NCI-H128 (cell line): ENCODE data around the gene BCAS3.
A peak's percentile ranks its signal among the peaks of the same experiment; 100 is the strongest.

Experiments
- DNase-seq: peaks from one replicate; lab custom pipeline; 2025; ENCODE audit not compliant: unreplicated experiment; lab: John Stamatoyannopoulos, UW

Gene BCAS3

GRCh38 chr17:61401389-61402072 is 723.9 kb downstream of the BCAS3 start:
- no peak for DNase-seq

DNA sequence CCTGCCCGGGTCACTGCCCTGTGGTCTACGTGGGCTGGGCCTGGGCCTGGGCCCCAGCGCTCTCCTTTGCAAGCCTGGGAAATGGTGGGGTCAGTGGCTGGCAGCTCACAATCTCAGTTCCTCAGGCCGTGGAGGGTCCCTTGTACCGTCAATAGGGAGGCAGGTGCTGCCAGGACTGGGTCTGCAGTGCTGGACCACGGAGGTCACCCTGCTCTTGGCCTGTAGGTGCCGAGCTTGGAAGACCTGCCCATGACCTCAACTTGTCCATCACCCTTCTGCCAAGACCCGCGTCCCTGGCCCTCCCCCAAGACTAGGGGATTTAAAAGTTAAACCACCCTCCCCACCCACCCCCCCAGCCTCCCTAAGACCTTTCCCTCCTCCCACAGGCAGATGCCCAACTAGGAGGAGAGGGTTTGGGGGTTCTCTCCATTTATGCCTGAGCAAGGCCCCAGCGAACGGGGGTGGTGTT is 724.5 kb downstream of the BCAS3 start:
- DNase-seq = no peak

DNA sequence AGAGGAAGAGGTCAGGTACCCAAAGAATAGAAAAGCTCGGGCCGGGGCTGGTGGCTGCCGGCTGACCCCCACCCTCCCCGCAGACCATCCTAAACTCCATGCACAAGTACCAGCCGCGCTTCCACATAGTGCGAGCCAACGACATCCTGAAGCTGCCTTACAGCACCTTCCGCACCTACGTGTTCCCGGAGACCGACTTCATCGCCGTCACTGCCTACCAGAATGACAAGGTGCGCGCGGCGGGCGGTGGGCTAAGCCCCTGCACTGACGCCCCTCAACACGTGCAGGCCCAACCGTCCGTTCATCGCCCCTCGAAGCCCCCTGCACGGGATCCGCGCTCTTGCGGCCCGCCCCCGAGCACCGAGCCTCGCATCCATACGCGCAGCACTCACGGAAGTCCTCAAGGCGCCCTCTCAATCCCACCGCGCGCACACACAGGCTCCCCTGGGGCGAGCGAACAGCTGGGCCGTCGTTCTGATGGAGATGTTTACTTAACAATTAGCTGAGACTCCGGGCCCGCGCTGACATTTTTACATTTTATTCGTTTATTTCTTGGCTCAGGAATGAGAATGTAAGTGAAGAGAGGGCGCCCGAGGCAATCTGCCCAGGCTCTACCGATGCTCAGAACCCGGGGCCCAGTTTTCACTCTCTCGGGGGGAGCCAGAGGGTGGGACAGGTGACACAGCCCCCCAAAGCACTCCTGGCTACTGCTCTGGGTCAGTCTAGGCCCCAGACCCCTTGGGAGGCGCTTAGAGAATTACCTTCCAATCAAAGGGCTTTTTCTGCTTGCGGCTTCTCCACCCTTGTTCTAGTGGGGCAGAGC is 725.5 kb downstream of the BCAS3 start:
- DNase-seq = no peak

DNA sequence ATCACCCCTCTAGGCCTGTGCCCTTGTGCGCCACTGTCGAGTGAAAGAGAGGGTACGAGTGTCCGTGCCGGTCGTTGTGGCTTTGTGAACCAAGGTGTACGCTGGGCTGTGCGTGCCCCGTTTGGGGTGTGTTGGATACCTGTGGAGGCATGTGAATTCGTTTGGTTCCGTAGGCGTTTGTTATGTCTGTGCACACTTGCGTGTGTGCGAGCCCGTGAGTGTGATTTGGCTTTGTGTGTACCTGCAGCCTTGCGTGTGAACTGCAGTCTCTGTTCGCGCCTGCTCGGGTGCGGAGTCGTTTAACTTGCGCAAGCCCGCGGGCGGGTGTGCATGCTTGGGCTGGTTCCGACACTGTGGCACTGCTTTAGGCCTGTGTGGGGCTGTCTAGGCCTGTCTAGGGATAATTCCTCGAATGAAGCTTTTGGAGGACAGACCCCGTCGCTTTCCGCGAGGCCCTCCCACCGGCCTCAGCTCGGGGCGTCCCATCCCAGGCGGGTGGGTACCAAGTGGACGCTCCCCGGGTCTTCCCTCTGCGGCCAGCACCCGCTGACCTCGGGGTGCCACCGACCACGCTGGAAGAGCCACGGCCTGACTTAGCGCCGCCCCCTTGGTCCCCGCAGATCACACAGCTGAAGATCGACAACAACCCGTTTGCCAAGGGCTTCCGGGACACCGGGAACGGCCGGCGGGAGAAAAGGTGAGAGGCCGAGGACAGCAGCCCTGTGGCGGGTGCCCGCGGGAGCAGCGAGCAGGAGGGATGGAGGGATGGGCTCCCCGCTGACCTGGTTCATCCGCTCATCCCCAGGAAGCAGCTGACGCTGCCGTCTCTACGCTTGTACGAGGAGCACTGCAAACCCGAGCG is 726.4 kb downstream of the BCAS3 start:
- DNase-seq = no peak

DNA sequence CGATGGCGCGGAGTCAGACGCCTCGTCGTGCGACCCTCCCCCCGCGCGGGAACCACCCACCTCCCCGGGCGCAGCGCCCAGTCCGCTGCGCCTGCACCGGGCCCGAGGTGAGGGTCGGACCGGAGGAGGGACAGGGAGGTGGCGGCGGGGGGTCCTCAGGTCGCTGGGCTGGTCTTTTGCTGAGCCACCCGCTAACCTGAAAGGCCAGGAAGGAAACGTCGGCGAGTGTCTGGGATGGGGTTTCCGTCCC is 726.9 kb downstream of the BCAS3 start:
- DNase-seq = no peak

- no peak for DNase-seq
Measured at GRCh38 chr17:61404913-61405685, 727.4 kb downstream of the BCAS3 start.

DNA sequence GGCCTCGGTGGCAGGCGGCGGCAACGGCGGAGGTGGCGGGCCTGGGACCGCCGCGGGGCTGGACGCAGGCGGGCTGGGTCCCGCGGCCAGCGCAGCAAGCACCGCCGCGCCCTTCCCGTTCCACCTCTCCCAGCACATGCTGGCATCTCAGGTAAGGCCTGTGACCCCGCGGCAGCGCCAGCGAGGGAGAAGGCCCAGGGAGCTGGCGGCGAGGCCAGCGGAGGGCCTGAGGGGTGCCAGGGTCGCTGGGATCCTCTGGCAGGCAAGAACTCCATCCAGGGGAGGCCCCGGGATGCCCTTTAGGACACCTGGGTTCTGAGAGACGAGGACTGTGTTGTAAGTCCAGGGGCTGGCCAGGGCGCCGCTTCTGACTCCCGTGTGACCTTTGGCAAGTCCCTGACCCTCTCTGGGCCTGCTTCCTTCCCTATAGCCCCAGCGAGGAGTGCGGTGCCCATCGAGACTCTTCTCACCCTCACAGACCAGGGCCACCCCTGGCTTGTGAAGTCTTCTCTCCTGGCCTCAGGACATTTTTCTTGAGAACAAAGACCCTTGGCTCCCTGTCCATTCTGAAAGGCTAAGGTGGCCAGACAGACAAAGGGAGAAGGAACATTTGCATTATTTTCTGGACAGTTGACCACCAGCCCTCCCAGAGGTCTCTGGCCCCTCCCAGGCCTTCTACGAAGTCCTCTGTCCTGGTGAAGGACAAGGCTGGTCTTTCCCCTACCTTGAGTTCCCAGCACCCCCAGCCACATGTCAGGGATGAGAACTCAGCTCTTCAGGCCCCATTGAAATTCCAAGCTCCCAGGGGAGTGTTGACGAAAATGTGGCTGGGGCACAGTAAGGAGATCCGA is 728.3 kb downstream of the BCAS3 start:
- DNase-seq = no peak

GRCh38 chr17:61406537-61406845 is 728.8 kb downstream of the BCAS3 start:
- no peak for DNase-seq

DNA sequence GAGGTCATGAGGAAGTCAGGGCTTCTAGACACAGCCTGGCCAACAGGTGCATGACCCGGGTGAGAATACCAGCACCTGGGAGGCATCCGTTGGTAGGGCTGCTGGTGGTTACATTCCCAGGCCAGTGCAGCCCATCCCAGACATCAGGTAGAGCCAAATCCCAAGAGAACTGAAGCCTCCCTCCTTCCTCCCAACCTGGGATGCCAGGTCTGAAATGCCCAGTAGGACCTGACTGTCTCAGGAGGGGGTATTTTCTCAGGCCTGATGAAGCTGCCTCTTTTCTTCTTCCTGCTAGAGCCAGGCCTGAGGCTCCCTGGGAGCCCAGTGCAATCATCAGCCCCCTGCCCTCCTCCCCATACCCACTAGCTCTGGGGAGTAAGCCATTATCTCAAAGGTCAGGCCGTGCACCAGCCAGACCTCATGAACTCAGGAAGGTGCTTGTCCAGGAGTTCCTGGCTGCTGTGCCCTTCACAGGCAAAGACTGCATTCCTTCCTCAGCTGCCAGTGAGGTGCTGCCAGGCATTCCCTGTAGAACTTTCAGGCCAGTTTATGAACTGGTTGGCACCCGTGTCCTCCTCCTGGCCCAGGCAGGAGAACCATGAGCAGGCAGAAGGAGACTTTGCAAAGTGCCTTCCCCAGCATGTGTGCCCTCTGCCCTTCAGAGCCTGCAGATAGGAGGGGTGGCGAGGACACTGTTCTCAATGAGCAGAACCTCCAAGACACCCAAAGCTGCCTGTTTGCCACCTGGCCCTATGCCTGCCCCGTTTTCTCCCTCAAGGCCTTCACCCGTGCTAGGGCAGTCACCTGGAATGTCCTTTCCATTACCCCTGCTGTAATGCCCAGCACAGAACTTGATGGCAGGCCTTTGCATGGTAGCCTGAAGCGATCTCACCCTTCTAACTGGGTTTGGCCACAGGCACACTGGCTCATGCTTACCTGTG is 729.6 kb downstream of the BCAS3 start:
- no peak for DNase-seq

GRCh38 chr17:61408151-61409041 is 730.7 kb downstream of the BCAS3 start:
- DNase-seq = no peak

- DNase-seq = no peak
Measured at GRCh38 chr17:61409301-61410112, 731.9 kb downstream of the BCAS3 start.

DNA sequence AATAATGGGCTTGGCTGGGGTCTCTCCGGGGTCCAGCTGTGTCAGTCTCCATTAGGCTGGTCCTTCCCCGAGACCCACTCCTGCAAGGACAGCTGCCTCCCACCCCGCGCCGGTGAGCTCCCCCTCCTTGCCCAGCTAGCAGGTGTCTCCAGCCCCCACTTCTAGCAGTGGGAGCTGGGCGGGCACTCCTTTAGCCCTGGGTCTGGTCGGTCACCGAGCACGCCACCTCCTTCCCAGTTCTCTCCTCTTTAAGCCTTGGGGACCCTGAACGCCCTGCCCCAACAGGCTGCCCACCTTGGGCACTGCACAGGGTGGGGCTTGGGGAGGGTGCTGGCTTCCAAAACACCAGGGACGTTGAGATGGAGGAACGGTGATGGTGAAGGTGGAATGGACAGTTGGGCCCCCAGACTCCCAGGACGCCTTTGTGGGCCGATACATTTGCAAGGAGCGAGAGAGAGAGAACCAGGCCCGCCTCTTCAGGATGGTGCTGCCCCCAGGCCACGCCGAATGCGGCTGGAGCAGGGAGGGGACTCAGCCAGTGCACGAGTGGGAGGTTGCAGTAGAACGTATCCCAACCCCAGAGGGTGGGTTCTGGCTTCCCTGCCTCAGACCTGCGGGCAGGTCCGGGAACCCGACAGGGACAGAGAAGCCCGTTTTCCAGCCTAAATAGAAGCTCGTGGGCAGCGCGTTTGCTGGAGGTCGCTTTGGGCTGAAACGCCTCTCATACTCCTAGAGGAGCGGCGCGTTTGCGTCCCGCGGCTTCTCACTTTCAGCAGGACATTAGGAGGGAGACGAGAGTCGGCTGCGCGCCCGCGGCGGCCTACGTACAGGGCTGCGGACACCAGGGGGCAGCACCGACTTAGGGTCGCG is 732.7 kb downstream of the BCAS3 start:
- no peak for DNase-seq

DNA sequence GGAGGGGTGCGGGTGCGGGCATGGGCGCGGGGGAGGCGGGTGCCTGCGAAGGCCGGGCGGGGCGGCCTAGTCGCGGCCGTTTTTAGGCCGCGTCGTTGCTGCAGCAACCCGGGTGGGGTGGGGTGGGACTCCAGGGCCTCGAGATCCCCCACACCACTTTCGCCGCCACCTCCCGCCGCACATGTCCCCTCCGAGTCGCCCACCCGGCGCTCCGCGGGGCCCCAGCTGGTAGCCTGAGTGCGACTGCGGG is 733.3 kb downstream of the BCAS3 start:
- no peak for DNase-seq

DNA sequence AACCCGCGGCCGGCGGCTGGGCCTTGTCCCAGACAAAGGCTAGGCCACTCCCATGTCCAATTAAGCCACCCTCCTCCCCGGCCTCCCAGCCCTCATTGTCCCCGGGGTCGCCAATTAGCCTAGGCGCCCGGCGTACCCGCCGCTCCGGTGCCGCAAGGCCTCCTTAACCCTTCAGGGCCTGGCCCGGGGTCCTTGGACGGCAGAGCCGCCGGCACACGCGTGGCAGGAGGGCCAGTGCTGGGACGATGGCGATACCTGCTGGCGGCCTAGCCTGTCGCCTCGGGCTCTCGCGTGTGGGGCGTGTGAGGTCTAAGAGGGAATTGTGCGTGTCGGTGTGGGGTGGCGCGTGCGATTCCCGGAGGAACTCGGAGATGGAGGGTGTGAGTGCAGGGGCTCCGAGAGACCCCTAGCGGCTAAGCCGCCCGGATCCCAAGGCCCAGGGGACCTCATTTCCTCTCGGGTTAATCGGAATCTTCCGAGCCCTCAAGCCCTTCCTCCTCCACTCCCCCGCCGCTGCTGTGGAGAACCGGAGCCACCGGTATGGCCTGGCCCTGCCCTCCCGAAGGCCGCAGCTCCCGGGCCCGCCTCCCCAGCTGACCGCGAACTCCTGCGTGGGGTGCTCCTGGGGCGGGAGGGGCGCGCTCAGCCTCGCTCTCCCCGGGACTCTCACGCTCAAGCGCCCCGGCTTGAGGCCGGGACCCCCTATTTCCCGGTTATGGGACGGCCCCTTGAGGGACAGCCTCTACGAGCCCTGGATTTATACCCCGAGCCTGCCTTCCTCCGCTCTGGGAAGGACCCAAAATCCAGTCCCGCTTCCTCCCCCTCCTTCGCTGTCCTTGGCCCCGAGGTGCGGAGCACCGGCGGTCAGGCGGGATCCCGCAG is 733.9 kb downstream of the BCAS3 start:
- no peak for DNase-seq

DNA sequence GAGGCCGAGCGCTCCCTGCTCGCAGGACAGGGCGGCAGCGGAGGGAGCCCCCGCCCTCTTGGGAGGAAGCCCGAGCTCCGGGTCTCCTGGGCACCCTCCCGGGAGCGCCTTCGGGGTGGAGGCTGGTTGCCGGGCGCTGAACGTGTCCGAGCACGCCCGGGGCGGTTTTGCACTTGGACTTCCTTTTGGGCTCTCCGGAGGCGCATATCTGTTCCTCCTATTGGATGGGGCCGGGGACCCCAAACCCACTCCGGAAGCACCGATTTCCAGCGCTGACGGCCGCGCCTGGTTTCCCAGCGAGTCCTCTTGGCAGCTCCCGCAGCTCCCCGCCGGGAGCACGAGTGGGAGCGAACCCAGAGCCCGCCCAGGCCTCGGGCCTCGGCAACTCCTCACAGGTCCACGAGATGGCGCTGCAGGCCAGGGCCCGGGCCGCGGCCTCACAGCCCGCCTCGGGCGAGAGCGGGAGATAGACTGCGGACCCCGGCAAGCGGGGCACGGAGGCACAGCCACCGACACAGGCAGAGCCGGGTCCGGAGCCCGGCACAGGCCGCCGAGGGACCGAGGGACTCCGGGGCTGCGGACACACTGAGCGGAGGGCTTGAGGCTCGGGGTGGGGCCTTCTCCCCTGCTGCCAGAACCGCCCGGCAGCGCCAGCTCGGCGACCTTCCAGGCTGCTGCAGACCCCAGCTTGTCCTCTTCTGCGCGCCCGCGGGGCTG is 734.6 kb downstream of the BCAS3 start:
- DNase-seq = peak; percentile 50
